GM19438 (cell line): ENCODE results near the gene GRAPL.
"Not testable (repeated sequence)": the region's sequence is repeated elsewhere in the genome, so short reads cannot be mapped to it uniquely, and the experiment has no call there.

Experiments used
- ATAC-seq: cut with Tn5 transposase; IDR thresholded peaks from one replicate; pipeline ENCODE4 v1.9.1; 2021; ENCODE audit warnings: low read depth; ENCODE audit not compliant: unreplicated experiment

The GRAPL gene

DNA sequence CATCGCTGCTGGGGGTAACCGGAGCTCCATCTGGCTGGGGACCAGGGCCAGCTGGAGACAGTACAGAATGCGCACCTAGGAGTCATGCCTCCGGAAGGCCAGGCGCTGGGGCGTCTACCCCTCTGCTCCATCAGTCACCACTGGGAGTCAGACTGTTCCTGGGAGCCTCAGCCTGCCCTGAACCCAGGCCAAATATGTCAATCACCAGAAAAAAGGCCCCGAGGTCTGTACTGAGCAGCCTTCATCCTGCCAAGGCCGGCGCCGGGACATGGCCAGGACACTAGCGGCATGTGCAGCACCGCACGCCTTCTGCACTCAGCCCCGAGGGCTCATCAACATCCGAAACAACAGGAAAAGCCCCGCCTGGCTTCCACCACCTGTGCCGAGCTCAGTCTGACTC lies 8.7 kb downstream of the GRAPL start:
- ATAC-seq, result not testable (repeated sequence)

DNA sequence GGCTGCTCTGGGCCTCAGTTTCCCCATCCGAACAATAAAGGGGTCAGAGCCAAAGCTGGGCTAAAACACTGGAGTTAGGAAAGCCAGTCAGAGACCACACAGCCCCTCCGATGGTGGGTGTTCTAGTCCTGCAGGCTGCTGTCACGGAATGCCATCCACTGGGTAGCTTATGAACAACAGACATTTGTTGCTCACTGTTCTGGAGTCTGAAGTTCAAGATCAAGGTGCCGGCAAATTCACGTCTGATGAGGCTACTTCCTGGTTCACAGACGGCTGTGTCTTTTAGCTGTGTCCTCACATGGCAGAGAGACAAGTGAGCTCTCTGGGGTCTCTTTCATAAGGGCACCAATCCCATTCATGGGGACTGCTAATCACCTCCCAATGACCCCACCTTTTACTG lies 9.2 kb downstream of the GRAPL start:
- ATAC-seq, result not testable (repeated sequence)

DNA sequence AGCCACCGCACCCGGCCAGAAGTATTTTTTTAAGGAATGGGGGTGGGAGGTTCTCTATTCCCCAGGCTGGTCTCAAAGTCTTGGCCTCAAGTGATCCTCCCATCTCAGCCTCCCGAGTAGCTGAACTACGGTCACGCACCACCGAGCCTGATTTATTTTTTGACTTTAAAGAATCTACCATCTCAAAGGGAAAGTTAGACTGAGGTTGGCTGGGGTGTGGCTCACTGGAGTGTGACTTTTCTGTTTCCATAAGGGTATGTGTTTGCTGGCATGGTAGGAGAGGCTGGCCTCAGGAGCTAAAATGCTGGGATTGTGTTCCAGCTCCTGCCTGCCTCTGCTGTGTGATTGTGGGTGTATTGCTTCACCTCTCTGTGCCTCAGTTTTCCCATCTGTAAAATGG lies 10.6 kb downstream of the GRAPL start:
- ATAC-seq, result not testable (repeated sequence)

DNA sequence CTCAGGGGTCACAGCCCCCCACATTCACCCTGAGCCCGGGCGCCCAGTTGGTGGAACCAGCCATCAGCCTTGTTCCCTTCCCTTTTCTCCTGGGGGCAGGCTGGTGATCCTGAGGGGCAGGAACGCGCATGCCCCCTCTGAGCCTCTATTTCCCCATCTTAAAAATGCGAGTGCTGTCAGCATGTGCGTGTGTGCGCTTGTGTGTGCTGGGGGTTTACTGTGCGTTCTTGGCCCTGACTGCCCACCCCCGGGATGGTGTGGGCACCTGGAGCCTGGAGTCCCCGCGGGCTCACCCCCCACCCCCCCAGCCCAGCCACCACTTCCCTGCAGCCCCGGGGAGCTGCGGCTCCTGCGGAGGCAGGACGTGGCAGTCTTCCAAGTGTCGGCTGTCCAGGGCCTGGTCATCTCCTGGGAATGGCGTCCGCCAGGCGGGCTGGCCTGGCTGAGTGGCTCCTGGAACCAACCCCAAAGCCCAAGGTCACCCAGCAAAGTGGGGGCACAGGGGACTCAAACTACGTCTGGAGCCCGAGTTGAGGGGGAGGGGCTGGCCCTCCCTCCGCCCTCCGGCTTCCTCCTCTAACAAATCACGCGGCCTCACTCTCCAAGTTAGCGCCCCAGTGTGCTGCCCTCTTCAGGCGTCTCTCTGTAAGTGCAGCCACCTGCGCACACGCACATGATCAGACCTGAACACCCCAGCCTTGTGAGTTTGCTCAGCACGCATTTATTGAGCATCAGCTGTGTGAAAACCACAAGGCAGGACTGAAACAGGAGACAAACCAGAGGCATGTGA lies 14.2 kb downstream of the GRAPL start:
- ATAC-seq, result peak; percentile 56

DNA sequence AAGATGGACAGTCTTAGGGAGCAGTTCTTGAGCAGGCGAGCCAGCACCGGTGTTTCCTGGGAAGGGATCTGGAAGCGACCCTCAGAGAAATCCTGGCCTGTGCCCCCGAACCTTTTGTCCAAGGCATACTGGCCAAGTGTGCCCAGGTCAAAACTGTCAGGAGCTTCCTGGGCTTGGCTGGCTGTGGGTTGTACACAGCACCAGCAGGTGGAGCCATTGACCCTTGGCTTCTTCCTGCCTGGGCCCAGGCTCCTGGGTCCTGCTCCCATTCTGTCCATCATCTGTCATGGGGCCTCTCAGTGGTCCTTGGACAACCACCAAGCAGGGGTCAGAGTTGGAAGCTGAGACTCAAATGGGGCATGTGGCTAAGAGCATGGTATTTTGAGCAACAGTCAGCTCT lies 15.0 kb downstream of the GRAPL start:
- not testable (repeated sequence) for ATAC-seq

DNA sequence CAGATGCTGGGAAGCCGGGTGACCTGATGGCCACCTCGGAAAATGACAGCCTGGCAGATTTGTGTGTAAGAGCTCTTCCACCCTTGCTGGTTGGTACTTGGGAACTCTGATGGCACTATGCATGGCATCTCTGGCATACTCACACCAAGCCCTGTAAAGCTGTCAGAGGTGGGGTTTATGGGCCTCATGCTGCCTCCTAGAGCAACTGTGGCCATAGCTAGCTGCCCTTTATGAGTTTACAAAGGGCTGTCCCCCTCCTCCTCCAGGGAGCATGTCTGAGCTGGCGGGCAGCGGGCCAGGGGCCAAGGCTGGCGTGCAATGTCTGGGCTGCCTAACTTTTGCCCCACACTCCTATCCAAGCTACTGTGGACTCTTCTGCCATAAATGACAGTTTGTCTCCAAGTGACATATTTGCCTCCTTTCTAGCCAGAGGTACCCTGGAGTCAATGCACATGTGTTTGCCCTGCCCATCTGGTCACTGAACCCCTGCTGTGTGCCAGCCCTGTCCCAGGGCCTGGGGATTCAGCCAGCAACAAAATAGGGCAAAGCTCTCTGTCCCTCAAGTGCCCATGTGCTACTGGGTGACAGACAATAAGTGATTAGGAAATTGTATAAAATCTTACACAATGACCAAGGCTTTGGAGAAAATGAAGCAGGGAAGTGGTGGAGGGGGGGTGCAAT lies 15.8 kb downstream of the GRAPL start:
- ATAC-seq, result not testable (repeated sequence)

DNA sequence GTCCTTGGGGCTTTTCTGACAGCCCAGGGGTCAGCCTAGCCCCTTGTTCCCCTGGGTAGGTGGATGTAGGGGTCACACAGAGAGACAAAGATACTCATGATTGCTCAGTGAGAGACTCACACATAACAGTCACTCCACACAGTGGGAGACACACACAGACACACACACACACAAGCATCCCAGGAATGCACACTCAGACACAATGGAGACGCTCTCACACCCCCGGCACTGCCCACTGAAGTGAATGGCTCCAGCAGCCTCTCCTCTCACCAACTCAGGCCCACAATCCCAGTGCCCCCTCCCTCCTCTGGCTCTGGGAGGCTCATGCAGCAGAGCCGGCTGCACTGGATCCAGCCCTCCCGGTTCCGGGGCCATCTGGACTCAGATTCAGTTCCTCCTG lies 17.0 kb downstream of the GRAPL start:
- not testable (repeated sequence) for ATAC-seq

DNA sequence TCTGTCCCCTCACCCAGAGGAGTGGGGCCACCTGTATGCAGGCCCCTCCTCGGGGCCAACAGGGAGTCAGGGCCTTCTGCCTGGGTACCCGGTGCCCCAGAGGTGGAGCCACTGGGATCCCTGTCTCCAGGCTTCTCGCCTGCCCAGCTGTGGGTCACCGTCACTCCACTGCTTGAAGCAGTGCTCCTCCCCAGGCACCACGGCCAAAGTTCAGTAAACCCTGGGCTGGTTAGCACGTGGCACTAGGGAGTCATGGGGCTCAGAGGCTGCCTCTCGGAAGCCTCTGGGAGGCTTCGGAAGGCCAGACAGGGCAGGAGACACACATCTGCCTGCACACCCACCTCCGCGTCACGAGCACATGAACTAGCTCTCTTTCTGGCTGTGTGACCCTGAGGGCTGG lies 18.1 kb downstream of the GRAPL start:
- ATAC-seq, result not testable (repeated sequence)

DNA sequence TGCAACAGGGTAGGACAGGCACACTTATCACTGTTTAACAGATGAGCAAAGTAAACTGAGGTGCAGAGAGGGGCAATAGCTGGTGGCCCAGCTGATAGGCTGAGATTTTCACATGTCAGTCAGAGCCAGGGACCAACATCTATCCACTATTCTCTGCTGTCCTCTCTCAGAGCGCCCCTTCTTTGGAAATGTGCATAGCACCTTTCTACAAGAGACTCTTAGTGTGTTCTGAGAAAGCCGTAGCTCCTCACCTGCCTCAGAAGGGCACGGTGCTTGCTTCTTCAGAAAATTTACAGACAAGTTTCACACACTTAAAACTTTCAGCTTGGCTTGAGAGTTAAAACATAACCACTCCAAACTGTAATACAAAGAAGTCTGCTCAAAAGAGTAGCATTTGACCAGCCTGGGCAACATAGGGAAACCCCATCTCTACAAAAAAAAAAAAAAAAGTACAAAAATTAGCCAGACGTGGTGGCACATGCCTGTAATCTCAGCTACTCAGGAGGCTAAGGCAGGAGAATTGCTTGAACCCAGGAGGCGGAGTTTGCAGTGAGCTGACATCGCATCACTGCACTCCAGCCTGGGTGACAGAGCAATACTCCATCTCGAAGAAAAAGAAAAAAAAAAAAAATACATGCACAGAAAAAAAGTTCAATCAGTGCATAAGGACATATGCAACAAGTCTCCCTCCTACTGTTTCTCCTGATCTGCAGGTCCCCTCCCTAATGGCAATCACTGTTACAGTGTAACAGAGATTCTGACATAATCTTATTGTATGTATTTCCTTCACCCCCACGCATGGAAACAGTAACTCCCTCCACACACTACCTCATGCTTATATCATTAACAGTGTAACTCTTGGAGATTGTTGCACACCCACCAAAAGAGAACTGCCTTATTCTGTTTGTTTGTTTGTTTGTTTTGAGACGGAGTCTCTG lies 23.6 kb downstream of the GRAPL start:
- ATAC-seq, result not testable (repeated sequence)

DNA sequence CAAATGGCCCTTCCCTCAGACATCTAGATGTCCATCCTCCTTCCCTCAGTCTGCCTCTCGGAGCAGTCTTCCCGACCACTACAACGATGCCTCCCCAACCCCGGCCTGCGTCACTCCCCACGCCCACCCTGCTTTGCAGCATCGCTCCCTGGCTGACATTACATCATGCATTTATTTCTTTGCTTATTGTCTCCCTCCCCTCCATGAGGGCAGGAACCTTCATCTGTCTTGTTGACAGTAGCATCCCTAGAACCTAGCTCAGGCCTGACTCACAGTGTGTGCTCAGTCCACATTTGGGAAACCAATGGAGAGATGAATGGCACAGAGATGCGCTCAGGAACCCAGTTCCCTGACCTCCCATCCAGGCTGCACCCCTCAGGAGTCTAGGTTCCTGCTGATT lies 30.2 kb downstream of the GRAPL start:
- not testable (repeated sequence) for ATAC-seq

DNA sequence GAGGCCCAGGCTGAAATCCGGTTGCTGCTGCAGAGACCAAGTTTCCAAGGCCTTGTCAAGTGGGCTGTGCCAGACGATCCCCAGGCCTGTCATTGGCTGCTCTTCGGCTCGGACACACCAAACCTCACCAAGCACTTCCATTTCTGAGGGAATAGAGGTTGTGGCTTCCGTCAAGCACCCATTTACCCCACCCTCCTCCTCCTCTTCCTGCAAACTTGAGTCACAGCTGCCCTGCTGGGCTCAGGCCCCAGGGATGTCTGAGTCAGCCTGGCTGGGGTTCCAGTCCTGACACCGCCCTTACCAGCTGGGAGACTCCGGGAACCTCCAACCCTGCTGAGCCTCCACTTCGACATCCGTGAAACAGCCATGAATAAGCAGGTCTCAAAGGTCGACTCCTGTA lies 31.1 kb downstream of the GRAPL start:
- not testable (repeated sequence) for ATAC-seq

DNA sequence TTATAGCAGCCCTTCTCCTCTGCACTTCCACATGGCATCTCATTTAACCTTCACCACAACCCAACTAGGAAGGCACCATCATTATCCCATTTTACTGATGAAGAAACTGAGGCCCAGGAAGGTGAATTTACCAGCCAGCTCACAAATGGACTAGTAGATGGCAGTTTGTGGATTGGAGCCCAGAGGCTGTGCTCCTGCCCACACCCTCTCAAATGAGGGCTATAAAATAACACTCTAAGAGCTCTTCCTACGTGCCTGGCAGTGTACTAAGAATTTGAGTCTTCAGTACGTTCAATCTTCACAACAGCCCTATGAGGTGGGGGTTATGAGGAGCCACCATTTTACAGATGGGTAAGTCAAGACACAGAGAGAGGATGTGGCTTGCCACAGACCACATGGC lies 31.5 kb downstream of the GRAPL start:
- not testable (repeated sequence) for ATAC-seq

DNA sequence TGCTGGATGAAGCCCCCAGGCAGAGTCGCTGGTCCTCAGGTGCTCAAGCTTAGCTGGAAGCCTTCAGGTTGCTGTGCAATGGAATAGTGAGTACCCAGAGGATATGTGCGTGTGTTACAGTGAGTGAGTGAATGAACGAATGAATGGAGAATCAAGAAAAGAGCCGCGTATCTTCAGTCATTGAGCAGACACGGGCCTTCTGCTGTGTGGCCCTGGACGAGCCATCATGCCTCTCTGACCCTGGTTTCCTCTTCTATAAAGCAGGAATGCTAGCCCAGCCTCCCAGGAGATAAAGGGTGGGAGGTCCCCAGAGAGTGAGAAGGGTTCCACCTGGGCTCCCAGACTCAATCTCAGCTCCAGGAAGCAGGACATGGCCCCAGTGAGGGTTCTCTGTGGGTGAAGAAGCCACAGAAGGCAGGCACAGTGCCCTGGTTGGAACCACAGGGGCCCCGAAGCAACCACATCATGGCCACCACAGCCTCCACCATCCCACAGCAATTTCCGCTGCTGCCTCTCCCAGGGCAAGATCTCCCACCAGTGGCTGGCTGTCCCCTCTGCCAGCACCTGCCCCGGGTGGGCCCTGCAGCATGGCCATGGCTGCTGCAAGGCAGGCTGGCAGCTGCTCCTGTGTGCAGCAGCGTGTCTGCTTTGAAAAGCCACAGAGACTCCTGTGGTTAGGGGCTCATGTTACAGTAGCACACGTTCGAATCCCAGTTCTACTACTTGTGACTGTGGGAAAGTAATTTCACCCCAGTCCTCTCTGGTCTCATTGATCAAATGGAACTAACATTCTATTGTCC lies 34.1 kb downstream of the GRAPL start:
- peak; percentile 59 for ATAC-seq

DNA sequence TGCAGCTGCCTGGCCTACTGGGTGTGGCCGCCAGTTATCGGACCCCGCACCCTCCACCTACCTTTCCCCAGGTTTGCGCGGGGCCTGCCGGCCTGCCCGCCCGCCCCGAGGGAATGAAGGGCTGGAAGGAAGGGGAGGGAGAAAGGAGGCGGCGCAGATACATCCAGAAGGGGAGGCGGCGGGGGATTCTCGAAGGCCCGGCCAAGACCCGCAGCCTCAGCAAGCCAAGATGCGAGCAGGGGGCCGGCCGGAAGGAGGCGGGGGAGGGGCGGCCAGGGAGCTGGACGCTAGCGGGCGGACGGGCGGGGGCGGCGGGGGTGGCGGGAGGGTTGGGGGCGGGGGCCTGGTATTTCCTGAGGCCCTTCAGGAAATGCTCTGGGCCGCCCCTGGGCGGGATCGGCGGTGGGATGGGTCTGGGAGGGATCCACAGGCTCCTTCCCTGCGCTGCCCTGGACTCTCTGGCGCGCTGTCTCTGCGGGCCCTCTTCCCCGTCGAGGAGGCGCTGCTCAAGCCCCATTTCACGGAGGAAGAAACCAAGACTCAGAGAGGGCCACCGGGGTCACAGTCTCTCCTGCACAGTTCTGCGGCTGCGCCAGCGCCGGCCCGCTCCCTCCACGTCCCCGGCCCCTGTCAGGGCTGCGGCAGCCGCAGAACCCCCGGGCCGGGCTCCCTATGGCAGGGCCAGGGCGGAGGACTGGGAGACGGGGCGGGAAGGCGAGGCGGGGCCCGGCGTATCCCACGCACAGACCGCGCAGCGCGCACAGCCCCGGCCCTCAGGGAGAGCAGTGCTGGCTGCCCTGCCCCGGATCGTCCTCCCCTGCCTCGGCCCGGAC lies 35.2 kb downstream of the GRAPL start:
- ATAC-seq, result not testable (repeated sequence)

DNA sequence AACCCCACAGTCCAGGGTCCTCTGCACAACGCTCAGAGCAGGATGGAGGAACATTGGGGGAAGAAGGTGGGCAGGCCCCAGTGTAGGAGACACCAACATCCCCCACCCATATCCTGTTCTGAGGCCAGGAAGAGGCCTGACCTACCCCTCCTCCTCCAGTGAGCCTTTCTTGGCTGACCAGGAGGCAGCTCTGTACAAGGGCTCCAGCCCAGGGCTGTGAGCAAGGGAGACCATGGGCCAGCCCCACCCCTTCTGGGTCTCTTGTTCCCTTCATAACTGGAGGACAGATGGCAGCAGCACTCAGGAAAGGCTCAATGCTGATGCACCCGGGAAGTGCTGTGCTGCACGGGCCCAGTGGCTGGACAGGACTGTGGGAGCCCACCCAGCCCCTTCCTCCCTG lies 47.0 kb downstream of the GRAPL start:
- not testable (repeated sequence) for ATAC-seq

DNA sequence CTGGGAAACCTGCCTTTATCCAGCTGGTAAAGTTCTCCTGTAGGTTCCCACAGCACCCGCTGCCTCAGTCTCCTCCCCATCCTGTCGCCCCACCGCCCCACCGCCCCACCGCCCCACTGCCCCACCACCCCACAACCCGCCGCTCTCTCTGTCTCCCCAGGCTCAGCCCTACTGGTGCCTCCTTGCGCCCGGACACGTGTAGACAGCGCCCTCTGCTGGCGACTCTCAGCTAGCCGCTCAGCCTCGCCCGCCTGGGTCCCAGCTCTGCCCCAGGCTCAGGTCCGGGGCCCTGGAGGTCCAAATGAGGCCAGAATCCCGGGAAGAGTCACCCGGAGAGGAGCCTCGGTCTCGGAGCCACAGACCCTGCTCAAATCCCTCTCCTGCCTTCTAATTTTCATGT lies 48.0 kb downstream of the GRAPL start:
- ATAC-seq, result peak; percentile 70

DNA sequence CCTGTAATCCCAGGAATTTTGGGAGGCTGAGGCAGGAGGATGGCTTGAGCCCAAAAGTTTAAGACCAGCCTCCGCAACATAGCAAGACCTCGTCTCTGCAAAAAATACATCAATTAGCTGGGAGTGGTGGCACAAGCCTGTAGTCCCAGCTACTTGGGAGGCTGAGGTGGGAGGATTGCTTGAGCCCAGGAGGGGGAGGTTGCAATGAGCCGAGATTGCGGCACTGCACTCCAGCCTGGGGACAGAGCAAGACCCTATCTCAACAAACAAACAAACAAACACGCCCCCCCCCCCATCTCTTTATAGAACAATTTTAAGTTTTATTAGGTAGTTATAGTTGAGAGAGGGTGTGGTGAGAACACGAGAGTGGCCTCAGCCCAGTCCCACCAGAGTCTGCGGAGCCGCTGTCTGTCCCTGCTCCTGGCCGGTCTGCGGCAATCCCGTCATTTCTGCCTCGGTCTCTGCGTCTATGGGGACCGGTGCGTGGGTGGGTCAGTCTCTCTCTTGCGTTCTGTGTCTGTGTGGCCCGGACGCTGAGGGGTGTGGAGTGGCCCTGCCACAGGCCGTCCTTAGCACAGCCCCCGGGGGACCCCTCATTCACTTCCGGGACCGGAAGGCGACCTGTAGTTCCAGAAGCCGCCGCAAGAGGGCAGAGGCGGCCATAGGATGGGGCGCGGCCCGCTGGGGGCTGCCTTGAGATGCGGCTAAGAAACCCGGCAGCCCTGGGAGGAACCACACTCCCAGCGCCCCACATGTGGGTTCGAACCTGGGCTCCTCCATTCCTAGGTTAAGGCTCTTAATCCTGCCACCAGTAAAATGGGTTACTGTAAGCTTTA lies 53.9 kb downstream of the GRAPL start:
- ATAC-seq, result peak; percentile 87
